Keratinocyte (primary cell): ENCODE measurements around the gene KCNQ1OT1. TPM values are rescaled to one million over a fixed set of nuclear protein-coding genes. Genes with fewer than 3 reads are reported as not detected.

Experiments
- DNase-seq: peaks from one replicate; pipeline ENCODE4 v3.0.0-alpha.2; 2011; ENCODE audit warnings: low read depth, missing footprints, low spot score
- FAIRE-seq: peaks from 2 replicates; lab custom pipeline; 2011; peaks lifted over from hg19 to GRCh38; lab: Jason Lieb, UNC
- H2AFZ ChIP-seq: 2 replicates; pipeline ENCODE4 v1.6.0; 2012; ENCODE audit warnings: low read length, control low read depth, inconsistent platforms; ENCODE audit not compliant: control insufficient read depth
- H3K27ac ChIP-seq: 2 replicates; pipeline ENCODE4 v1.5.1; 2011; ENCODE audit warnings: low read length; ENCODE audit not compliant: control insufficient read depth, insufficient read depth
- H3K27me3 ChIP-seq: 3 replicates; pipeline ENCODE4 v1.6.0; 2011; ENCODE audit warnings: low read length; ENCODE audit not compliant: control insufficient read depth, insufficient read depth; ENCODE audit errors: extremely low read depth
- H3K36me3 ChIP-seq, 2 experiments: 2 replicates in 1 of 2; 3 replicates in 1 of 2; pipeline ENCODE4 v1.5.1; 2011; ENCODE audit warnings: low read length in 2 of 2, mild to moderate bottlenecking in 1 of 2; ENCODE audit not compliant: control insufficient read depth in 2 of 2, insufficient read depth in 2 of 2; ENCODE audit errors: extremely low read depth in 1 of 2
- H3K4me1 ChIP-seq: 3 replicates; pipeline ENCODE4 v1.5.1; 2011; ENCODE audit warnings: low read length; ENCODE audit not compliant: control insufficient read depth, insufficient read depth; ENCODE audit errors: extremely low read depth
- H3K4me2 ChIP-seq: 3 replicates; pipeline ENCODE4 v1.6.0; 2011; ENCODE audit warnings: low read depth, low read length; ENCODE audit not compliant: control insufficient read depth, insufficient read depth; ENCODE audit errors: extremely low read depth
- H3K4me3 ChIP-seq, 3 experiments: fragments of 200-600 bp in 1 of 3; sonication (generic) in 1 of 3; 2 replicates in 2 of 3; 3 replicates in 1 of 3; pipeline ENCODE4 v1.5.1; 2011 to 2016; ENCODE audit warnings: low read length in 3 of 3, mild to moderate bottlenecking in 3 of 3, control low read depth in 2 of 3, inconsistent platforms in 1 of 3, low read depth in 1 of 3, mixed read lengths in 1 of 3, mixed run types in 1 of 3, moderate library complexity in 1 of 3; ENCODE audit not compliant: control insufficient read depth in 2 of 3, insufficient read depth in 2 of 3; ENCODE audit errors: extremely low read depth in 1 of 3
- H3K79me2 ChIP-seq: 2 replicates; pipeline ENCODE4 v1.6.0; 2012; ENCODE audit warnings: low read length; ENCODE audit not compliant: control insufficient read depth, insufficient read depth
- H3K9ac ChIP-seq: 3 replicates; pipeline ENCODE4 v1.6.0; 2011; ENCODE audit warnings: low read length; ENCODE audit not compliant: control insufficient read depth, insufficient read depth; ENCODE audit errors: extremely low read depth
- H3K9me1 ChIP-seq: 3 replicates; pipeline ENCODE4 v1.6.0; 2011; ENCODE audit warnings: low read length; ENCODE audit not compliant: control insufficient read depth, insufficient read depth; ENCODE audit errors: extremely low read depth
- H3K9me3 ChIP-seq: 2 replicates; pipeline ENCODE4 v1.5.1; 2012; ENCODE audit warnings: low read depth, low read length; ENCODE audit not compliant: control insufficient read depth
- H4K20me1 ChIP-seq: 3 replicates; pipeline ENCODE4 v1.6.0; 2011; ENCODE audit warnings: low read length; ENCODE audit not compliant: control insufficient read depth, insufficient read depth; ENCODE audit errors: extremely low read depth
- EZH2 ChIP-seq: IDR thresholded peaks from one replicate; pipeline ENCODE4 v1.6.1; 2012; ENCODE audit warnings: inconsistent platforms, mild to moderate bottlenecking, low read length, moderate library complexity
- dilution Hi-C: fragments of 300-500 bp; cut with MboI; formaldehyde crosslinking; loops from one replicate; pipeline ENCODE4 v1.7.0; 2020; ENCODE audit warnings: low sequenced_read_pairs; ENCODE audit not compliant: extremely low pct_ligation_motif_present
- polyA plus RNA-seq, 5 experiments: library from polyadenylated mRNA; depleted of rRNA in 3 of 5; stranded (reverse) in 3 of 5; stranded (forward) in 1 of 5; unstranded in 1 of 5; fragments of >200 nt; gene quantifications; 1 replicate in 1 of 5; 2 replicates in 3 of 5; 3 replicates in 1 of 5; pipeline versions ENCODE4 v1.2.1 to v1.2.3, GENCODE V29; 2011 to 2012; ENCODE audit warnings: missing spikeins in 2 of 5, low read depth in 1 of 5, low replicate concordance in 1 of 5
- TF ChIP-seq, protein P1 (sequence below), 3 experiments: IDR thresholded peaks in 1 of 3; conservative IDR thresholded peaks in 1 of 3; optimal IDR thresholded peaks in 1 of 3; 2 replicates in 2 of 3; 3 replicates in 1 of 3; pipeline versions ENCODE3 to v1.5.1; 2011; ENCODE audit warnings: low read length in 3 of 3, mild to moderate bottlenecking in 3 of 3, moderate library complexity in 2 of 3, control low read depth in 1 of 3, inconsistent platforms in 1 of 3; ENCODE audit not compliant: insufficient read depth in 2 of 3; ENCODE audit errors: extremely low read depth in 1 of 3

The KCNQ1OT1 gene
- polyA plus RNA-seq, 1 donor (not counting 4 experiments of a cell fraction or from before 2014, with no cell fraction given) = 0.07 TPM

DNA sequence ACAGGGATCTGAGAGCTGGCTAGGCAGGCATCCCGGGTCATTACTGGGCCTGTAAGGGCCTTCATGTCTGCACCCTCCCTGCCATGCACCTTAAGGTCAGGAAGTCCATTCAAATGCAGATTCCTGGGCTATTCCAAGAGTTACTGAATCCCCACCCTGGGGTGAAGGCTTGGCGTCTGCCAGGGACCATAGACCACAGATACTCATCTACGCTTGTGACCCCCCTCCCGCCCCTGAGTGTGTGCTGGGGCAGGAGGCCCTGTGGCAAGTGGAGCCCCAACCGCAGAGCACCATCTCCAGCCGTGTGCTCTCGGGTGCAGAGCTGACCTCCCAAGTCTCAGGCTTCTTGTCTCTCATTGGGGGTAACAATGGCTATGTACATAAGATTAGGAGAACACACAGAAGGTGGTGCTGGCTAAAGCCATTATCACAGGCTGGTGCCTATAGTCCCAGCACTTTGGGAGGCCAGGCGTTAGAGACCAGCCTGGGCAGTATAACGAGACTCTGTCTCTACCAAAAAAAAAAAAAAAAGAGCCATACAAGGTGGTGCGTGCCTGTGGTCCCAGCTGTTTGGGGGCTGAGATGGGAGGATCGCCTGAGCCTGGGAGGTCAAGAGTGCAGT is 19.1 kb upstream of the KCNQ1OT1 start:
- H3K9ac ChIP-seq = no peak overlapping the region
- H3K27ac ChIP-seq = no peak overlapping the region
- DNase-seq (no peak), FAIRE-seq (no peak)
- peaks cover 3% of the 10 kb centered on the region for H4K20me1 ChIP-seq
- H3K79me2 ChIP-seq = no peaks in the 10 kb centered on the region
- H3K4me2 ChIP-seq = no peak overlapping the region
- H3K9me1 ChIP-seq = no peaks in the 10 kb centered on the region
- H3K4me3 ChIP-seq = no peak overlapping the region
- TF ChIP-seq, protein P1, sequence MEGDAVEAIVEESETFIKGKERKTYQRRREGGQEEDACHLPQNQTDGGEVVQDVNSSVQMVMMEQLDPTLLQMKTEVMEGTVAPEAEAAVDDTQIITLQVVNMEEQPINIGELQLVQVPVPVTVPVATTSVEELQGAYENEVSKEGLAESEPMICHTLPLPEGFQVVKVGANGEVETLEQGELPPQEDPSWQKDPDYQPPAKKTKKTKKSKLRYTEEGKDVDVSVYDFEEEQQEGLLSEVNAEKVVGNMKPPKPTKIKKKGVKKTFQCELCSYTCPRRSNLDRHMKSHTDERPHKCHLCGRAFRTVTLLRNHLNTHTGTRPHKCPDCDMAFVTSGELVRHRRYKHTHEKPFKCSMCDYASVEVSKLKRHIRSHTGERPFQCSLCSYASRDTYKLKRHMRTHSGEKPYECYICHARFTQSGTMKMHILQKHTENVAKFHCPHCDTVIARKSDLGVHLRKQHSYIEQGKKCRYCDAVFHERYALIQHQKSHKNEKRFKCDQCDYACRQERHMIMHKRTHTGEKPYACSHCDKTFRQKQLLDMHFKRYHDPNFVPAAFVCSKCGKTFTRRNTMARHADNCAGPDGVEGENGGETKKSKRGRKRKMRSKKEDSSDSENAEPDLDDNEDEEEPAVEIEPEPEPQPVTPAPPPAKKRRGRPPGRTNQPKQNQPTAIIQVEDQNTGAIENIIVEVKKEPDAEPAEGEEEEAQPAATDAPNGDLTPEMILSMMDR (optimal IDR thresholded peaks at IDR 0.05 in 1 of 3, IDR thresholded peaks at IDR 0.05 in 1 of 3, conservative IDR thresholded peaks at IDR 0.05 in 1 of 3; ENCODE audit: extremely low read depth in 1 of 3, insufficient read depth in 2 of 3, low read length in 3 of 3) = no peak
- no peak for TF ChIP-seq EZH2
- no peak overlapping the region for H2AFZ ChIP-seq
- H3K4me1 ChIP-seq = no peaks in the 10 kb centered on the region
- peaks cover 38% of the 10 kb centered on the region for H3K27me3 ChIP-seq
- H3K36me3 ChIP-seq = no peaks in the 10 kb centered on the region
- dilution Hi-C loops = no loop called here
- H3K9me3 ChIP-seq = no peaks in the 10 kb centered on the region

DNA sequence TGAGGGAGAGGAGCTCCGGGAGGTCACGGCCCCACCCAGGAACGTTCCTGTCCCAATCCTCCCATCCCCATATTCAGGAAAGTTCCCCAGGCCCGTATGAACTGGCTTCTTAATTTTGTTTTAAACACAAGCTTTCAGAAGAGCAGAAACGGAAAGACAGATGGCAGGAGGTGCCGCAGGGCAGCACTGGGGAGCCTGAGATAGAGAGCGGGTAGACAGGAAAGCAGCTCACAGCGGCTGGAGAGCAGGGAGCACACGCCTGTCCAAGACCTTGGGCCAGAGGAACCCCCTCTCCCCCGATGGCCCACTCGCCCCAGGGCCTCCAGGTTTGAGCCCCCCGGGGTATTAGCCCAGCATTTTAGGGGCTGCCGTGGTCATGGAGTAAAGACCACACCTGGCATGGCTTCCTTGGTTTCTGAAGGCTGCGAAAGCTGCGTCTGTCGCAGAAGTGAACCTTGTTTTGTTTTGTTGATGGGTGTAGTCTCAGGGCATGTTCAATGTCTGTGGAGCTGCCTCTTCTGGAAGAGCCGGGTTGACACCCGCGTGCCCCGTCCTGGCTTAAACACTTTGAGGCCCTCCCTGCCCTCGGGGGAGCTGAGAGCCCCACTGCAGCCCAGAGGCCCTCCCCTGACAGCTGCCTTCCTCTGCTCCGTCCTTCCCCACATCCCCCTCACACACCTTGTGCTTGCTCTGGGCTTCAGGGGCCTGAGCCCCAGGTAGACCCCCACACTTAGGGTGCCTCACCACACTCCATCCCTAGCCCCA is 17.9 kb upstream of the KCNQ1OT1 start:
- Histone ChIP-seq H3K9ac (no peak overlapping the region), H3K4me3 (no peak overlapping the region), H3K4me1 (no peaks in the 10 kb centered on the region), H2AFZ (no peak overlapping the region), H3K79me2 (no peaks in the 10 kb centered on the region), H3K27me3 (peaks cover 42% of the 10 kb centered on the region), H4K20me1 (peaks cover 3% of the 10 kb centered on the region), H3K27ac (no peak overlapping the region), H3K36me3 (no peaks in the 10 kb centered on the region), H3K9me3 (no peaks in the 10 kb centered on the region), H3K9me1 (no peaks in the 10 kb centered on the region), H3K4me2 (no peak overlapping the region)
- FAIRE-seq (no peak), DNase-seq (no peak)
- TF ChIP-seq, protein P1 (optimal IDR thresholded peaks at IDR 0.05 in 1 of 3, IDR thresholded peaks at IDR 0.05 in 1 of 3, conservative IDR thresholded peaks at IDR 0.05 in 1 of 3; ENCODE audit: extremely low read depth in 1 of 3, insufficient read depth in 2 of 3, low read length in 3 of 3) = no peak
- no peak for TF ChIP-seq EZH2
- dilution Hi-C loops = no loop called here
